Cortex of kidney (tissue), 1 donor: Measurements from ENCODE around the gene PPAN.

ENCODE experiments used
- DNase-seq: peaks from one replicate; lab custom pipeline; 2025; lab: John Stamatoyannopoulos, UW

The PPAN gene

DNA sequence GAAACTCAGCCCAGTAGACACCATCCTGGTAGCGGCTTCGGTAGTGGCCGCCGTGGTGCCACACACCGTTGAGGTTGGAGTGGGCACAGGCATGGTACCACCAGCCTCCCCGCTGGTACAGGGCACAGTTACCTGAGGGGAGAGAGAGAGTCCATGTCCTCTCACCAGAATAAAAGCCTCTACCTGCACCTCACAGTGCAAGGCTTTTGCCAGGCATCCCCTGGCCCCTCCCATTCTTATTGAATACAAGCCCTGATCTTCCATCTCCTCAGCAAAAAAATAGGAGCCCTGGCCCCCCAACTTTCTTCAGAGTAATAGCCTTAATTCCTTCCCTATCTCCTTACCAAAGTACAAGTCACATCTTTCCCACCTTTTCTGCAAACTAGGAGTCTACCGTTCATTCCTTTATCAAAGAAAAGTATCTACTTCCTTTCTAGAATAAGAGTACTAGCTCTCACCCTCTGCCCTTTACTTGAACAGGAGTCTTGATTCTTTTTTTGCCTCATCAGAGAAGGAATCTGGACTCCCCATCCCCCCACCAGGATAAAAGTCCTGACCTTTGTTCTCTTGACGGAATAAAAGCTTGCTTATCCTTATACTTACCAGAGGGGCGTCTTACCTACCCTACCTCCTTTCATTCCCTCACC lies 13.4 kb upstream of the PPAN start:
- DNase-seq, result no peak

DNA sequence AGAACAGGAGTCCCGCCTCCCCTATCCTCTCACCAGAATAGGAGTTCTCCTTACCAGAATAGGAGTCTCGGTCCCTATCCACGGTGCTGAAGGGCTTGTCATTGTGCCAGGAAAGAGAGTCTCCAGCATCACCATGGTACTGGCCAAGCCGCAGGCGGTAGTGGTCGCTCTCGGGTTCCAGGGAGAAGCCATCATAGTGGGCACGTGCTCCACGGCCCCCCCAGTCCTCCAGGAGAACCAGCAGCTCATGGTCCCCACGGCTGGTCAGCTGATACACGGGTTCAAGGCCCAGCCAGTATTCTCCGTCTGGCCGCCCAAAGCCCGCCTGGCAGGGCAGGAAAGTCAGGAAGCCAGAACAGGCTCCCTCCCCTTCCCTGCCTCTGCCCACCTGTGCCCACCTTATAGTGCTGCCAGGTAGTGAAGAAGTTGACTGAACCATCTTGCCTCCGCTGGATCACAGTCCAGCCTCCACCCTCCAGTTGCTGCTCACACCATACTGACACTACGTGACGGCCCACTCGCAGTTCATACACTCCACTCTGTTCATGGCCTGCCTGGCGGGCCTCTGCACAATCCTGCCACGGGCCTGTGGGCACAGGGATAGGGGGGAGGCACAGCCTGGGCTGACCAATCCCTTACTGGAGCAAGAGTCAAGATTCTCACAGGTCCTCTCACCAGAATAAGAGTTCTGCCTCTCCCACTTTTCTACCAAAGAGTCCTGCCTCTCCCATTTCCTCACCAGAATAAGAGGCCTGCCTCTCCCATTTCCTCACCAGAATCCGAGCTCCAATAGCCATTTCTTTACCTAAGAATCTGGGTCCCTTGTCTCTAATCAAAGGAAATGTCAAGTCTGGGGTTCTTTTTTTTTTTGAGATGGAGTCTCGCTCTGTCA lies 12.6 kb upstream of the PPAN start:
- DNase-seq, result no peak

DNA sequence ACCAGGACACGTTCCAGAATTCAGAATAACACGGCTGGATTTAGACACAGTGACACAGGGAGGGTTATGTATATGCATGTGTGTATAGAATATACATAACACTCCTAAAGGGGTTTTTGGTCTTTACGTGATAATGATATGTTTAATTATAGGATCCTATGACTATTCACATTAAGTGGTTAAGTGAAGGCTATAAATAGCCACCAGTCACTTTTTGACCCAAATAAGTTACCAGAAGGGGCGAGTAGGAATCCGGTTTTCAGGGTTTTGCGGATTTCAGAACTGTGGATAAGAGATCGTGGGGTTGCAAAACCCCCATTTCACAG lies 10.6 kb upstream of the PPAN start:
- no peak for DNase-seq

GRCh38 chr19:10095948-10096614 lies 10.1 kb upstream of the PPAN start:
- no peak for DNase-seq

DNA sequence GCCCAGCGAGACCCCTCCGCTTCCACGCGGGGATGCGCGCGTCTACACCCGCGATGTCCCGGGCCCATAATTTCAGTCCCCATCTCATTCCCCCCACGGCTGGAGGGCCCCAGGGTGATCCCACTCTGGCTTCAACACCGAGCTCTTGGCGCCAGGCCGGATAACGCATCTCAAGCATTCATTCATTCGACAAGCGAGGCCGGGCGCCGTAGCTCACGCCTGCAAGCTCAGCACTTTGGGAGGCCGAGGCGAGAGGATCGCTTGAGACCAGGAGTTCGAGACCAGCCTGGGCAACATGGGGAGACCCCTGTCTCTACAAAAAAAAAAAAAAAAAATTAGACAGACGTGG lies 9.6 kb upstream of the PPAN start:
- no peak for DNase-seq

DNA sequence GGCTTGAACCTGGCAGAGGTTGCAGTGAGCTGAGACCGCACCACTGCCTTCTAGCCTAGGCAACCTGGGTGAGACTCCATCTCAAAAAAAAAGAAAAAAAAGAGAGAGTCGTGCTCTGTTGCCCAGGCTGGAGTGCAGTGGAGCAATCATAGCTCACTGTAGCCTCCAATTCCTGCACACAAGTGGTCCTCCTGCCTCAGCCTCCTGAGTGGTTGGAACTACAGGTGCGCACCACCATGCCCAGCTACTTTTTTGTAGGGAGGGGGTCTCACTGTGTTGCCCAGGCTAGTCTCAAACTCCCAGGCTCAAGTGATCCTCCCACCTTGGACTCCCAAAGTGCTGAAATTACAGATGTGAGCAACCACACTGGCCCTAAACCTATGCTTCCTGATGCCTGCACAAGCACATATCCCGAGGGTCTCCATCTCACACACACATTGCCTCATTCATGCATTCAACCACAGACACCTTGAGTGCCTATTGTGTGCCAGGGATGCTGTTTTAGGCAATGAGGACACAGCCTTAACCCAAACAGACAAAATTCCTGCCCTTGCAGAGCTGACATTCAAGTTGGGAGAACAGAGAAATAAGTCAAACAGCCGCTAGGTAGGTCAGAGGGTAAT lies 5.9 kb upstream of the PPAN start:
- DNase-seq, result no peak

DNA sequence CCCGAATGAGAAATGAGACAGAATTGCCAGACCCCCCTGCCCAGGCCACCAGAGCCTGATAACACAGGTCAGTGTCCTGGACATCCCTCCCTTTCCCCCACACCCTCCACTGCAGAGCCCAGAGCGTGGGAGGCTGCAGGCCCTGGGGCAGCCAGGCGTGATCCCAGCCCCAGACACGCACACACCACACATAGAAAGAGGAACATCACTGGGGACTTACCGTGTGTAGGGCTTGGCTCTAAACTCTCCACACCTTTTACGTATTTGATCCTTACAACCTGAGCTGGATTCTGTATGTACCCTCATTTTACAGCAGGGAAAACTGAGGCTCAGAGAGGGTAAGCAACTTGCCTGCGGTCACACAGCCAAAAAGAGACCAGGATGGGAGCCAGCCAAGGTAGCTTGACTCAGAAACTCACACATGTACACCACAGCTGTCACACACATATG lies 3.4 kb upstream of the PPAN start:
- no peak for DNase-seq

- no peak for DNase-seq
These were observed 2.0 kb upstream of the PPAN start for GRCh38 chr19:10104130-10104513.

DNA sequence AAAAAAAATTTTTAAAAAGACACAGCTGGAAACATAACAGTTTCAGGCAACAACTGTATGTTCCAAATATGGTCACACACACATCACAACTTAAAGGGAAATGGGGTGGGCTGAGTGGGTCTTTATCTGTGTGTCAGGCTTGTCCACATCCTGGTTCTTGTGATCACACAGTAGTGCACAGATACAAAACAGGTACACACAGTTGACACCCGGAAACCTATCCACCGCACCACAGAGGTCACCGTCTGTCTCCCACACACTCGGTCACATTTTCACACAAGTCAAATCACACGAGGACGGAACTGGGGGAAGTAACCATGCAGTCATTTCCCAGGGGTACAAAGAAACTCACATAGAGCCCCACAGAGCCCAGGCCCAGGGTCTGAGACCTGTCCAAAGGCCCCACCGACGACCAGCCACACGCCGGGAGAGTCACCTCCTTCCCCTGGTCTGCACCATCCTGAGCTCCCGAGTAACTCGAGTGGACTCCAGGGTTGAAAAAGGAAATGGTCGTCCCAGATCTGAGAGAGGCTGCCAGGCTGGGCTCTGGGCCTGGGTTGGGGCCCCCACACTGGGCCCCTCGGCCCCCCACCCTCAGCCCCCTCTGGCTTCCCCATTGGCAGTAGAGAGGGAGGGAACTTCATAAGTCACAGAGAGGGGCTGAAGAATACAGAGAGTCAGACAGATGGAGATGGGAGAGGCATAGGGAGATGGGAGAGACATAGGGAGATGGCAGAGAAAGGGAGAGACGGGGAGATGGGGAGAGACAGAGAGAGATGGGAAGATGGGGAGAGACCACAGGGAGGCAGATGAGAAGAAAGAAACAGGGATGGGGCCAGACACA lies 1.3 kb upstream of the PPAN start:
- DNase-seq, result no peak

- no peak for DNase-seq
These were observed 558 bp upstream of the PPAN start for GRCh38 chr19:10105509-10106099.

- no peak for DNase-seq
These were observed 1.1 kb downstream of the PPAN start for GRCh38 chr19:10107254-10107653.

DNA sequence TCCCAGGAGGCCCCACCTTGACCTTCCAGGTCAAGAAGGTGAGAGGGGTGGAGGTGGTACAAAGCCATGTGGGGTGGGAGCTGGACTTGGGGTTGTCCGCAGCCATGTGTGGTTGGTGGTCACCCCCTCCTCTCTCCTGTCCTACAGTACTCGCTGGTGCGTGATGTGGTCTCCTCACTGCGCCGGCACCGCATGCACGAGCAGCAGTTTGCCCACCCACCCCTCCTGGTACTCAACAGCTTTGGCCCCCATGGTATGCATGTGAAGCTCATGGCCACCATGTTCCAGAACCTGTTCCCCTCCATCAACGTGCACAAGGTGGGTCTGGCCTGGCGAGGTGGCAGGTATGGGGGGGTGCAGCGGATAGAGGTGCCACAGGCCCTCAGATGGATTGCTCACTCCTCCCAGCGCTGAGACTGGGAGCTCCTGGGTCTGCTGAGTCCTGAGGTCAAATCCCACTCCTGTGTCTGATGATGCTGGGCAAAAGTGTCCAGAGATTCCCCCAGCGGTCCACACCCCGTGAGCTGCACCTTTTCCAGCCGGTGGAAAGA lies 1.7 kb downstream of the PPAN start:
- DNase-seq, result no peak

- DNase-seq, result no peak
These were observed 3.4 kb downstream of the PPAN start for GRCh38 chr19:10109528-10109927.

DNA sequence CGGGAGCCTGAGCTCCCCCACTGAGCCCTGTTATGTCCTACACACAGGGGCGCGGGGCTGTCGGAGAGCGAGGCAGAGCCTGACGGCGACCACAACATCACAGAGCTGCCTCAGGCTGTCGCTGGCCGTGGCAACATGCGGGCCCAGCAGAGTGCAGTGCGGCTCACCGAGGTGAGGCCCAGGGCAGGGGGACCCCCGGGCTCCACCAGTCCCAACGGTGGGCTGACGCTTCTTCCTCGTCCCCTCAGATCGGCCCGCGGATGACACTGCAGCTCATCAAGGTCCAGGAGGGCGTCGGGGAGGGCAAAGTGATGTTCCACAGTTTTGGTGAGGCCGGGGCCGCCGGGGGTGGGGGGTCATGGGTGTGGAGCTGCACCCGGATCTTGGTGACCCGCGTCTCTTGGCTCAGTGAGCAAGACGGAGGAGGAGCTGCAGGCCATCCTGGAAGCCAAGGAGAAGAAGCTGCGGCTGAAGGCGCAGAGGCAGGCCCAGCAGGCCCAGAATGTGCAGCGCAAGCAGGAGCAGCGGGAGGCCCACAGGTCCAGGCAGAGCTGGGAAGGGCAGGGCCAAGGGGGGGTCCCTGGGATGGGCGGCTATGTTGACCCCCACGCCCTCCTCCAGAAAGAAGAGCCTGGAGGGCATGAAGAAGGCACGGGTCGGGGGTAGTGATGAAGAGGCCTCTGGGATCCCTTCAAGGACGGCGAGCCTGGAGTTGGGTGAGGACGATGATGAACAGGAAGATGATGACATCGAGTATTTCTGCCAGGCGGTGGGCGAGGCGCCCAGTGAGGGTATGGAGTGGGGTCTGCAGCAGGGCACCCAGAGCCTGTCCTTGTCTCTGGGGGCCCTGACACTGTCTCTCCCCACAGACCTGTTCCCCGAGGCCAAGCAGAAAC lies 4.2 kb downstream of the PPAN start:
- no peak for DNase-seq

DNA sequence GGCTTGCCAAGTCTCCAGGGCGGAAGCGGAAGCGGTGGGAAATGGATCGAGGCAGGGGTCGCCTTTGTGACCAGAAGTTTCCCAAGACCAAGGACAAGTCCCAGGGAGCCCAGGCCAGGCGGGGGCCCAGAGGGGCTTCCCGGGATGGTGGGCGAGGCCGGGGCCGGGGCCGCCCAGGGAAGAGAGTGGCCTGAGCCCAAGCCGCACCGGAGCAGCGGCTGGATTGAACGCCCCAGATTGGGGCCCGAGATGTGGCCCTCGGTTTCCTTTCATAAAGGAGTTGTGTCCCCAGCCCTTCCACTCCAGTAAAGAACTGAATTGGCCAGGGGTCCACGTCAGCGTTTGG lies 4.8 kb downstream of the PPAN start:
- DNase-seq, result no peak

- no peak for DNase-seq
These were observed 5.2 kb downstream of the PPAN start, which contains the start of gene P2RY11 for GRCh38 chr19:10111405-10111811. P2RY11 (plus strand) TSS chr19:10111693; CDS start chr19:10111722, 29 bp downstream.

GRCh38 chr19:10112037-10112761 lies 6.0 kb downstream of the PPAN start:
- no peak for DNase-seq

- DNase-seq, result no peak
These were observed 6.9 kb downstream of the PPAN start for GRCh38 chr19:10112895-10113591.

GRCh38 chr19:10113592-10113963 lies 7.4 kb downstream of the PPAN start:
- DNase-seq, result no peak
